Stomach (tissue), 4 donors: ENCODE results near the gene NETO1.

ENCODE experiments used
- CTCF ChIP-seq, 7 experiments: fragments of 450-650 bp in 4 of 7; fragments of 200-600 bp in 3 of 7; sonication (generic) in 3 of 7; IDR thresholded peaks; one replicate each; pipeline ENCODE4 v1.5.1; 2016 to 2019; ENCODE audit warnings: antibody characterized with exemption in 7 of 7, control low read depth in 2 of 7, mild to moderate bottlenecking in 1 of 7
- EP300 ChIP-seq: sonication (generic); formaldehyde crosslinking; IDR thresholded peaks from one replicate; pipeline ENCODE4 v1.6.1; 2017; ENCODE audit warnings: antibody characterized with exemption
- POLR2A ChIP-seq, 4 donors: fragments of 450-650 bp; IDR thresholded peaks; one replicate each; pipeline ENCODE4 v1.6.1; 2016; ENCODE audit warnings: antibody characterized with exemption in 4 of 4, control low read depth in 2 of 4, mild to moderate bottlenecking in 1 of 4, moderate library complexity in 1 of 4
- POLR2AphosphoS5 ChIP-seq, 3 donors: sonication (generic); formaldehyde crosslinking; IDR thresholded peaks; one replicate each; pipeline ENCODE4 v1.6.1; 2016; ENCODE audit warnings: antibody characterized with exemption in 3 of 3

- TF ChIP-seq CTCF (IDR thresholded peaks at IDR 0.05) (no peak), POLR2A (IDR thresholded peaks at IDR 0.05) (no peak), EP300 (no peak), POLR2AphosphoS5 (IDR thresholded peaks at IDR 0.05) (no peak)
Measured at GRCh38 chr18:72899338-72899737, 31.6 kb upstream of the NETO1 start.
